GM19468 (cell line): ENCODE measurements around the gene GPRC5A.

Experiments
- ATAC-seq: cut with Tn5 transposase; IDR thresholded peaks from one replicate; pipeline ENCODE4 v1.9.1; 2021; ENCODE audit warnings: mild to moderate bottlenecking, moderate library complexity, moderate number of reproducible peaks; ENCODE audit not compliant: unreplicated experiment; ENCODE audit errors: extremely low read depth

The GPRC5A gene

GRCh38 chr12:12934556-12934955 is 43.2 kb downstream of the GPRC5A start:
- ATAC-seq = no peak

GRCh38 chr12:12936983-12937491 is 45.7 kb downstream of the GPRC5A start:
- ATAC-seq = no peak

GRCh38 chr12:12938541-12938940 is 47.2 kb downstream of the GPRC5A start:
- ATAC-seq = no peak

DNA sequence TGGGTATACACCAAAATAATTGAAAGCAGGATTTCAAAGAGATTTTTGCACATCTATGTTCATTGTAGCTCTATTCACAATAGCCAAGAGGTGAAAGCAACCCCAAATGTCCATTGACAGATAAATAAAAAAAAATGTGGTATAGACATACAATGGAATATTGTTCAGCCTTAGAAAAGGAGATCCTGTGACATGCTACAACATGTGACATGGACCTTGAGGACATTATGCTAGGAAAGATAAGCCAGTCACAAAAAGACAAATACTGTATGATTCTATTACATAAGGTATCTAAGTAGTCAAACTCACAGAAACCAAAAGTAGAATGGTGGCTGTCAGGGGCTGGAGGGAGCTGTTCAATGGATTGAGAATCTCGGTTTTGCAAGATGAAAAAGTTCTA is 48.5 kb downstream of the GPRC5A start:
- ATAC-seq = no peak

DNA sequence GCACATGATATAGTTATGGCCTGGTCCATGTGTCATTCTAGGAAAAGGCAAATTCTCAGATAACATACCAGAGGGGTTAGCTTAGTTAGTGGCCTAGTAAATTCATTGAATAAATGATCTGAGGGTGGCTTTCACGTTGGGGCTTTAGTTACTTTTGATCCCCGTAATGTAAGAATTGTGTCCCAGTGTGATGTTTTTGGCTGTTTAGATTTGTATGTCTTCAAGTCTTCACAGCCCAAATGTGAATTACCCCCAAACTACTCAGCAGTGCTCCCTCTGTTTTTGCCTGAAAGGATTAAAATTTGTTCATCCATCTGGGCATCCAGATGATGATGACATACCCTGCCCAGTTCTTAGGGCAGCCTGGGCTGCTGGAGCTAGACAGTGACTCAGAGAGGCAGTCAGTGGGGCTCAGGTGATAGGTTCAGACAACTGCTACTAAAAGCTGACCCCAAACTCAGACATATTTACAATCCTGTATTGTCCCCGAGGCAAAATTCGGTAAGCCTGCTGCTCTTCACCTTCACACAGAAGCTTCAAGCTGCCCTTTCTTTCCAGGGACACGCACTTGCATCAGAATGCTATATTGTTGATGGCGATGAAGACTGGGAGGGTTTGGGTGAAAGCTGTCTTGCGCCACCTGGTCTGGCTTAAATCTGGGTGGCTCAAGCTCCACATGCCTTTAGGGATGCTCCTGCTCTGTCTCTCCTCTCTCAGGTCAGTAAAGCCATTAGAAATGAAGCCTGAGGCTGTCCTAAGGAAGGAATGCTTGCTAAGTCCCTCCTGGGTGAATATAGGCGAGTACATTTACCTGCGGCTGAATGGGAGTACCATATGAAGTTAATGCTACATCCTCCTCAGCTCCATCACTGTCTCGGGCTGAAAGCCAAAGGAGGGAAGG is 50.3 kb downstream of the GPRC5A start:
- ATAC-seq = no peak

- ATAC-seq = no peak
These were observed 52.4 kb downstream of the GPRC5A start for GRCh38 chr12:12943586-12944260.

GRCh38 chr12:12945591-12945990 is 54.2 kb downstream of the GPRC5A start:
- no peak for ATAC-seq

DNA sequence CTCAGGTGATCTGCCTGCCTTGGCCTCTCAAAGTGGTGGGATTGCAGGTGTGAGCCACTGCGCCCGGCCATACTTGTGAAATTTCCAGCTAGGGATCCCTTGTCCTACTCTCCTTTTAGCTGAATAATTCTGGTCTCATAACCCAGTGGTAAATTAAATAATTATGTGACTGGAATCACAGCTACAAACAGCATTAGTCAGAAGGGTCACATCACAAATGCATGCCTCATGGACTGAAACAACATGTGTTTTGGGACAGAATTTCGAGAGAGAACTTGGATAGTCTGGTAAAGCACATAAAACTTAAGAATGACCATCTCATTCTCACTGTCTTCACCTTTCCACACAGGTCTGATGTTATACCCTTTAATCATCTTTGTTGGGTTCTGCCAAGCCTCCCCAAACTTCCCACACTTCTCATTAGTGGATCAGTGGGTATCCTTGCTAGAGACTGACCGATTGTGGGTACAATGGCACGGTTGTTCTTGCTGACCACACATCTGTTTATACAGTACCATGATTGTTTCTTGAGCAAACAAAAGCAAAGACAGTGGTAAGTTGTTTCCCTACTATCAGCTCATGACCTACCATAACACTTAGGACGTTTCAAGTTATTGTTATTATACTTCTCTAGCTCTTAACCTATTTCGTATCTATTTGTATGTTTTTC is 55.5 kb downstream of the GPRC5A start:
- no peak for ATAC-seq

- no peak for ATAC-seq
These were observed 56.5 kb downstream of the GPRC5A start for GRCh38 chr12:12947902-12948301.

DNA sequence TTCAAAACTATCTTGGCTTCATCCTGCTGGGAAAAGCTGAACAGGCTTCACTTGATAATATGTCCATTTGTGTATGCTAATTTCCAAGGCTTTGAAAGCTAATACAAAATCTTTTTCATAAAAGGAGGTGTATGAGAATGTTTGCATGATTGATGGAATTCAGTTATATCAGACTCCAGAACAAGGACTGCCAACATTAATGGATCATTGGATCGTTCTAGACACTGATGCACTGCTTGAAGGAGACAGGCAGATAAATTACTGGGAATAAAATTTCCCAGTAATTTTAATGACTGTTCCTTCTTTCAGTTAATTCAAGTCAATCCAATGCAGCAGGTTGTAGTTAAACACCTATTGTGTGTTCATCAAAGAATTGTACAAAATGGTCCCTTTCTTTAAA is 60.1 kb downstream of the GPRC5A start:
- ATAC-seq = no peak

DNA sequence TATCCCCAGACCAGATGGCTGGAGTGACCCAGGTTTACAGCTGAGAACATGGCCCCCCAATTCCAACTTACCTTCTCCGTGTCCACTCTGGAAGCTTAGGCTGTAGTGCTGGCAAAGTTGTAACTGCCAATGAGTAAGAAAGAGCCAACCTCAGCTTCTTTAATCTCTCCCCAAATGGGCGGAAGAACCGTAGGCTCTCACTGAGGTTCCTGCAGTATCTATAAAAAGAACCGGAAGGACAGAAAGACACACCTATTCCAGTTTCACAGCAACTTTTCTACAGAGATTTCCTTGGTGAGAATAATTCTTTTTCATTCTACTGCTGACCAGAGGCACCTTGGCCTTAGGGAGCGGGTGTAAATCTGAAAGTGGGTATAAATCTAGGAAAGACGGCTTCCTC is 60.7 kb downstream of the GPRC5A start, which contains the start of gene GPRC5D:
GPRC5D (minus strand) TSS at position 135 of the 400 bp plus-strand sequence. CDS start 1,786 bp downstream, outside the sequence.
- no peak for ATAC-seq

DNA sequence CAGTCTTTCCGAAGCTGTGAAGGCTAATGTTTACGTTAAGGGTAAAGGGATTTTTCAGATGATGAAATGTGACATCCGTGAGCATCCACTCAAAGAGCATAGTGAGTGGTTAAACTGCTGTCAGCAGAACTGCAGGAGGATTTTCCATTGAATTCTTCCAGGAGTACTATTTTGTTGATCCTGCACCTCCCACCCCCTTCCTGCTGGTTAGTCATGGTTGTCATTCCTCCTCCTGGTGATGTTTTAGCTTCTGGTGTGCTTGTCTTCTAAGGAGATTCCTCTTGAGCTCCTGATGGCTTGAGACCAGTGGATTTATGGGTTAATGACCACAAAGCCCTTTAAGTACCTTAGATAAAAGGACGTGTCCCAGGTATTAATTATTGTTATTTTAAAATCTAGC is 63.0 kb downstream of the GPRC5A start:
- ATAC-seq = no peak

GRCh38 chr12:12954878-12955625 is 63.7 kb downstream of the GPRC5A start:
- ATAC-seq = no peak

DNA sequence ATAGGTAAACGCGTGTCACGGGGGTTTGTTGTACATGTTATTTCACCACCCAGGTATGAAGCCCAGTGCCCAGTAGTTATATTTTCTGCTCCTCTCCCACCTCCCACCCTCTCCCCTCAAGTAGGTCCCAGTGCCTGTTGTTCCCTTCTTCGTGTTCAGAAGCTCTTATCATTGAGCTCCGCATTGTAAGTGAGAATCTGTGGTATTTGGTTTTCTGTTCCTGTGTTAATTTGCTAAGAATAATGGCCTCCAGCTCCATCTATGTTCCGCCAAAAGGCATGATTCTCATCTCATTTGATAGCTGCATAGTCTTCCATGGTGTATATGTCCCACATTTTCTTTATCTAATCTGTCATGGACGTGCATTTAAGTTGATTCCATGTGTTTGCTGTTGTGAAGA is 67.5 kb downstream of the GPRC5A start:
- no peak for ATAC-seq

- no peak for ATAC-seq
These were observed 69.4 kb downstream of the GPRC5A start for GRCh38 chr12:12960639-12961209.

- ATAC-seq = no peak
These were observed 72.9 kb downstream of the GPRC5A start for GRCh38 chr12:12964255-12964654.

DNA sequence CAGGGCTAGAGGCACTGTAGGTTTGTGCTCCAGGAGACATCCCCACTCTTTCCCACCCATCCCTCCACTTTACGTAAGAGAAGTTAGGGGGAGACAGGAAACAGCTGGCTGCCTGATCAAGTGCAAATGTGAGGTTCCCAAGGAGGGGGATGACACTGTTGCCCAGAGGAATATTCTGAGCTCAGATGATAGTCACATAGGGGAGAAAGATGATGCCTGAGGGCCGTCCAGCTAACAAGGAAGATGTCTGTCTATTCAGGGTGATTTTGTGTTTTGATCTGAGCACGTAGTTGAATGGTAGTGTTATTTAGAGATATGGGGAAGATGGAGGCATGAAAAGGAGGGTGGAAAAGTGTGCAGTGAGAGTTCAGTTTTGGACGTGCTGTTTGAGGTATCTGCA is 74.5 kb downstream of the GPRC5A start:
- ATAC-seq = no peak
